ENCODE data around the gene NRXN2. TPM values are rescaled to one million over a fixed set of nuclear protein-coding genes. Genes with fewer than 3 reads are reported as not detected.

The NRXN2 gene
- total RNA-seq, 2 experiments from 2014 or later, result 0.32 to 0.44 TPM

DNA sequence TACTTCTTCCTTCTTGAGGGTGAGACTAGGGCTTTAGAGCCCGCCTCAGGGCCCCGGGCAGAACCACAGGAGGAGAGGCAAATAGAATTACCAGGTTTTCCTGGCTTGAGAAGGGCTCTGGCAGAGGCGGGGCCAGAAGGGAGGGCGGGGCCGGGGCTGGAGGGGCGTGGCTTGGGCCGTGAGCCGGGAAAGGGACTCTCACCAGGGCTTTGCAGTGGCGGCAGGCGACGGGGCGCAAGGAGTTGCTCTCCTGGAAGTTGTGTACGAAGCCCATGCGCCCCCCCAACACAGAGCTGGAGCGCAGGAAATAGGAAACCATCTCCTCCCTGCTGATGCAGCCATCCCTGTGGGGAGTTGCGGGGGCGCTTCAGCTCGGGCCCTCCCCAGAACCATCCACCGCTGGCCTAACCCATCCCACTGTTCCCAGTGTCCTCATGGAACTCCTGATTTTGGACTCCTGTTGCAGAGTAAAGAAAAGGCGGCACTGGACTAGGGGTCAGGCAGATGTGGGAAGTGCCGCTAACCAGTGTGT is 6.9 kb upstream of the NRXN2 start:
- ChIA-PET CTCF (no interaction called here), POLR2A (no interaction called here)

DNA sequence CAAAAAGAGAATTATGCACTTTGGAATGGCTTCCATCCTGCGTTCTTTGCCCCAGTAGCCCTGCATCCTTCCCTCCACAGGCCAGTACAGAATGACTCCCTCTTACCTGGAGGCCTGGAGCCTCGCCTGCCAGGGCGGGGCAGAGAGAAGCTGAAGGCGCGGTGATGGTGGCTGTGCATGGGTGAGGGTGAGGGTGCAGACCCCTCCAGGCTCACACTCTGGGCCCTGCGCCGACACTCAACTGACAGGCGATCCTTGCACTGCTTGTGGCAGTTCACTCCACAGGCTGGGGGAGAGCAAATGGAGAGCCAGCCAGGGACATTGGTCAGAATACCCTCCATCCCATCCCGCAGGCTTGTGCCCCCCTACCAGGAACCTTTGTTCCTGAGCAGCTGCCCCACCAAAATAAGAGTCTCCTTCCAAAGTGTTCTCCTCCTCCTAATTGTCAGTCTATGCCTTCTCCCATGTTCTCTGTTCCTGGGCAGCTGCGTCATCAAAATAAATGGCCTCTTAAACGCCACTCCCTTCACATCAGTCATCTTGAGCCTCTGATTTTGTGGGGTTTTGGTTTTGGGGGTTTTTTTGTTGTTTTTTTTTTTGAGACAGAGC is 5.9 kb upstream of the NRXN2 start:
- POLR2A ChIA-PET, result no interaction called here
- CTCF ChIA-PET, result no interaction called here

DNA sequence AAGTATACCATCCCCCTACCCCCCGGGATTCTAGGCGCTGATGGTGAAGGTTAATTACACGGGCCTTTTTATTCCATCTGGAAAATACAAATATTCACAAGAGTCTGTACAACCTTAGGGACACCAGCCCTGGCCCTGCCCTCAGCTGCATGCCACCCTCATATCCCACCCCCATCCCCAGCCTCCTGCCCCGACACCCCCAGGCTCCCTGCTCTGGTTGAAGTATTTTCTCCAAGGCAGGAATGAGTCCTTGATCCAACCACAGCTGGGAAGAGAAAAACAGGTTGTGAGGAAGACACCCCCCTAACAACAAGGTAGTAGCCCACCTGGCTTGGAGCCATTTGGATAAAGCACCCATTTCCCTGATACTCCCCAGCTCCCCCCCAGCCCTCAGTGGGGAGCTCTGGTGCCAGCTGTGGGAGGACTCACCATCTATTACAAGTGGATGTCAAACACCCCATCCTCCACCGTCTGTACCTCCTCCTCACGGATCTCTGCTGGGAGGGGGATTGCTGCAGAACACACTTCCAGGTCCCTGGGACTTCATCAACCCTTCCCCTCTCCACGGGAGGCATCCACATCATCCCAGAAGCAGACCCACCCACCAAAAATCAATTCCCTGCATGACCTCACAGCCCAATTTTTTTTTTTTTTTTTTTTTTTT is 4.0 kb upstream of the NRXN2 start:
- CTCF ChIA-PET, result no interaction called here

DNA sequence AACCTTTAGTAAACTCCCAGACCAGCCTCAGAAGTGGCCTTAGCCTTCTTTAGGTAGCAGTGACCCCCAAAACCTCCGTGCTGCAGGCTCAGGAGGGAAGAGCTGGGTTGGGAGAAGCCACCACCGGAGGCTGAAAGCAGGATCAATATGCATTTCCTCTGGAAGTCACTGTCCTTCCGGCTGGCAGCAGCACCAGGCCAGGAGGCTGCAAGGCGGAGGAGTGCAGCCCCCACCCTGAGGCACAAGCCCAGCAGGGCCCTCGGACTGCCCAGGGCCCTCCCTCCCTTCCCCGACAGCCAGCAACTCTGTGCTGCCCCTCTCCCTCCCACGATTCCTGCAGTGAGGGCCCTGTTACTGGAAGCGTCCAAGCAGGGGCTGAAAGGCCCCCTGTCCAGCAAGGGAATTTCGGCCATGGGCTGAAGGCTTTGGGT is 3.2 kb upstream of the NRXN2 start:
- ChIA-PET POLR2A (no interaction called here), CTCF (interaction anchor here (0.9 to 1.5 kb wide), 2 partner anchors 16 to 37 kb away, joined by 4 to 7 read pairs; no protein-coding TSS in a partner anchor)

More for the DNA sequence above, 4.0 kb upstream of the NRXN2 start:
- POLR2A ChIA-PET, result no interaction called here

DNA sequence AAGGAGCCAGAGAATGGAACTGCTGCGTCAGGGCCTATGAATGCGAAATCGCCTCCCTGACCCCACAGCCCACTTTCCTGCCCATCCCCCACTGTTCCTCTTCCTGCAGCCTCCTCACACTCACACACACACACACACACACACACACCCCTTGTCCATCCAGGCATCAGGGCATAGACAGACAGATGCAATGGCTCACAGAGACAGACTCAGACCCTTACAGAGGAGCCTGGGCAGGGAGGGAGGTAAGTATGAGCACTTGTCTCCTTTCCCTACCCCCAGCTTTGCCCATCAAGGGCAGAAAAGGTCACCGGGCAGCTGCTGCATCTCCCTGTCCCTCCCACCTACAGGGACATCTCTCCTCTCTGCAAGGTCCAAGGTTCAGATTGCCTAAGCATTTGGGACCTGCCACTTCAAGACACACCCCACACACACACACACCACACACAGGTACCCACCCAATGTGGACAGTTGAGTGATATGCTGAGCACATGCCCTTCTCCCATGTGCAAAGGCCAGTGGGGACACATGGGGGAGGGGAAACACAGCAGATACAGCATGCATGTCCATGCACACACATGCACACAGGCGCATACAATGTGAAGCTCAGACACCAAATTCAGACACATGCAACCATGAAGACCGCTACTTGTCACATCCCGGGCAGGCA is 2.0 kb upstream of the NRXN2 start:
- ChIA-PET CTCF (interaction anchor here (0.6 to 1.5 kb wide), 4 partner anchors 16 to 36 kb away, joined by 3 to 7 read pairs (median 4); partner anchors contain the start of gene RASGRP2), POLR2A (no interaction called here)

DNA sequence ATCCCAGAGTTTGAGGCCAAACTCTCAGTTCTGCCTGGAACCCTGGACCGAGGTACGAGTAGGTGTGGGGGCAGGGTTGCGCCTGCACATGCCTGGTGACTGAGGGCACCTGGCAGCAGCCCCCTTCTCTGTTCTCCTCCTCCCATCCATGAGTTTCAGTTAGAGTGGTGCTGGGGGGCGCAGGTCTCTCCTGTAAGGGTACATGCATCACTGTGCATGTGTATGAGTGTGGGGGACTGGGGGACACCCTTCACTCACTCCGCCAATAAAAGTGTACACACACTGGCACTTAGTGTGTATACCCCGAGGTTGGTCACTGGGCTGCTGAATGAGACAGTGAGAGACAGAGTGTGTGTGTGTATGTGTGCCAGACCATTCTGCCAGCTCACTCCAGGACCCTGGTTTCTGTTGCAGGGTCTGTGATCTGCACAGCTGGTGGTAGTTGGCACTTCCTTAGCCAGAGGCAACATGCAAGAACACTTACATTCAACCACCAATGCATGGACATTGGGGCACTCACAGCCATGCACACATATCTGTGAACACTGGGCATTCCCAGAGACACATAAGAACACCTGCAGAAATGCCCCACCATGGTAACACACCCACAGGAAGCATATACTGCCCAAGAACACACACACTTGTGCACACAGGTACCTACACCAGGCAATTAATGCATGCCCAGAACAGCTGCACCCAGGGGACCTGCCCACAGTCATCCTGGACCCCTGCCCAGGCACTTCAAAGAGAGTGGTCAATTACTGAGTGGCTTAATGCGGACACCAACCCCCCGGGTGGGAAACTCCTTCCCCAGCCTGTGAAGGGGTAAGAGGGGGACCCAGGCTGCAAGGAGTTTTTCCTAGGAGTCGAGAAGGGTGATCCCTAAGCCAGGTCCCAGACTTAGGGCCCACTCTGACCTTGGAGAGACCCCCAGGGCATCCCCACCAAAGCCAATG is 1.2 kb upstream of the NRXN2 start:
- CTCF ChIA-PET, result no interaction called here
- POLR2A ChIA-PET, result no interaction called here

DNA sequence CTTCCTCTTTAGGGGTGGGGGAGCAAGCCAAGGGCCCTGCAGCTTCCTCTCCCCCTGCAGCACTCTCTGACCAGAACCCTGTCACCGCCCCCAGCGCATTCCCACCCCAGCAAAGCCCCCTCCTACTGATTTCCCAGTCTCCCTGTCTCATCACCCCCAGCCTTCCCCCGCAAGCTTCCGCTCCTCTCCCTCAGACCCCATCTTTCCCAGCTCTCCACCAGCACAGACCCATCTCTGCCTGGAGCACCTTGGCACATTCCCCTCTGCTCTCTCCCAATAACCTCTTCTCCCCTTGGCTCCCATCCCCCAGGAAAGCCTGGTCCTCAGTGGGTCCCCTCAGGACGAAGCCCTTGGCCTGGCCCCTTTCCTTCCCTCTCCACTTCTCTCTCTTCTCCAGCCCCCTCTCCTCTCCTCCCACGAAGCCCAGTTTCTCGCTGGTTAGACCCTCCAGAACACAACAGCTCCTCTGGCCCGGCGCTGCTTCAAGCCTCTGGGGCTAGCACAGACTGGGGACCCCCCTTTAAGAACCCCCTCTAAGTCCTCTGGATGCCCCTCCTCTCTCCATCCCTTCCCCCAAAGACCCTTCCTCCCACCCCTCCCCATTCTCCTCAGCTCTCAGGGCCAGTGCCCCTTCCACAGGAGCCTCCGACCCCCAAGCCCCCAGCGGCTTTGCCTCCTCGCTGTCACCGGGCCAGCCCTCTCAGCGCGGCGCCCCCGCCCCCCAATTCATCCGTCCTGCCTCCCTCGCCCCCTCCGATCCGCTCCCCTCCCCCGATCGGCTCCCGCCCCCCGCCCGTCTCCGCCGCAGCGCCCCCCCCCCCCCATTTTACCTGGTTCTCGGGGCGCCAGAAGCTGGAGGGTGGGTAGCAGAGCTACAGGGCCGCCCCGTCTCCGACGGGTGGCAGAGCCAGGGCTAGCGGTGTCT is 594 bp downstream of the NRXN2 start:
- ChIA-PET POLR2A (interaction anchor here (0.6 kb wide), 1 partner anchor 36 kb away, joined by 7 read pairs; no protein-coding TSS in a partner anchor), CTCF (interaction anchor here (0.8 to 1.7 kb wide), 3 partner anchors 17 to 274 kb away, joined by 3 to 11 read pairs (median 3); no protein-coding TSS in a partner anchor)

DNA sequence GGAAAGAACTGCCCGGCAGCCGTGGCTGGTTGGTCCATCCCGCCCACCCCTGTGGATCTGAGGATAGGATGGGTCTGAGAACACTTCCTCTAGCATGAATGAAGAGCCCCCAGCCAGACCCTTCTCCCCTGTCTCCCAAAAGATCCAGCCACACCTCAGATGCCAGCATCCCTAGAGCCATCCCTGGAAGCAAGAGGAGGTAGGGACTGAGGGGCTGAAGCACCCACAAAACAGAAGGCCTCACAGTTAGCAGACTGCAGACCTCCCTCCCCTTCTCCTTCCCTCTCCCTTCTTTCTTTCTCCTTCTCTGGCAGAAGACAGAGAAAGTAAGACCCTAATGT is 1.7 kb downstream of the NRXN2 start:
- ChIA-PET POLR2A (no interaction called here), CTCF (interaction anchor here (1.0 to 1.7 kb wide), 2 partner anchors 33 to 272 kb away, joined by 3 to 11 read pairs; no protein-coding TSS in a partner anchor)

DNA sequence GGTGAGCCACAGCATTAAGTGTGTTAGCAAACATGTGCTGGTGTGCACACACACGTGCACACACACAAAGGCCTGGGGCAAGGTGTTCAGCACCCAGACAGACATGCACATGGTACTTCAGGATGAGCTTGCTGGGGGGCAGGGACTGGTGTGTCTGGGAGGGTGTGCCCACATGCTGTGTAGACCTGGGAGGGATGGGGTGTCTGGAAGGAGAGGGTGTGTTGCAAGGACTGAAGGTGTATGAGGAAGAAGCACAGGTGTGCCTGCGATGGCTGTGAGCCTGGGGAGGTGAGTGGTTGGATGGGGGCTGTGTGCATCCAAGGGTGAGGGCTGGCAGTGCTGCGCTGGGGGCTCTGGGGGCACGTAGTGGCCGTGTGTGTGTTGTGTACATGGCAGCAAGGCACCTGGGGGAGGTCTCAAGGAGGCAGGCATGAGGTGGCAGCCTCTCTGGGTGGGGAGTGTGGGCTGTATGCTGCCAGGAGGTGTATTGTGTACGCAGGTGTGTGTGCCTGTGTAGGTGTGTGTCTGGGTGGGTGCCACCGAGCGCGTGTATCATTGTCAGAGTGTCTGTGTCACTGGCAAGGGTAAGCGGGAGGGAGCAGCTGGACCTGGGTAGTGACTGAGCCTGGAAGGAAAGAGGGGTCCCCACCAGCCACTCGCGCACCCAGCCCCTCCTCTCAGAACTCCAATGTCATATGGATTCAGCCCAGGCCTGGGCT is 2.2 kb downstream of the NRXN2 start:
- CTCF ChIA-PET, result no interaction called here
- POLR2A ChIA-PET, result no interaction called here

DNA sequence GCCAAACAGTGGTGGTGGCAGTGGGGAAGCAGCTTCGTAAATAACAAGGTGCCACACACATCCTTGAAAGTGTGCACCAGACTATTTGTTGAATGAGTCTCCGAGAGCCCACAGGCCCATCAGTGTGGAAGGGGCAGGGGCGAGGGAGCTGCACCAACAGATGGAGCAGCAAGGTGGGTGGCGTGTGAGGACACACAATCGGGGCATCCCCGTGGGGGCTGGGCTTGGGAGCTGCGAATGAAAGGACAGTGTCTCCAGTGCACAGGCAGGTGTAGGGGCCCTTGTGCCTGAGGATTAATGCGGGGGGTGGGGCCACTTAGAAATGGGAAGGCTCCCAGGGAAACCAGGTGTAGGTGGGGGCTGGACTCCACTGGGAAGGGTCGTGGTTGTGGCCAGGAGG is 2.8 kb downstream of the NRXN2 start:
- ChIA-PET CTCF (no interaction called here), POLR2A (no interaction called here)

DNA sequence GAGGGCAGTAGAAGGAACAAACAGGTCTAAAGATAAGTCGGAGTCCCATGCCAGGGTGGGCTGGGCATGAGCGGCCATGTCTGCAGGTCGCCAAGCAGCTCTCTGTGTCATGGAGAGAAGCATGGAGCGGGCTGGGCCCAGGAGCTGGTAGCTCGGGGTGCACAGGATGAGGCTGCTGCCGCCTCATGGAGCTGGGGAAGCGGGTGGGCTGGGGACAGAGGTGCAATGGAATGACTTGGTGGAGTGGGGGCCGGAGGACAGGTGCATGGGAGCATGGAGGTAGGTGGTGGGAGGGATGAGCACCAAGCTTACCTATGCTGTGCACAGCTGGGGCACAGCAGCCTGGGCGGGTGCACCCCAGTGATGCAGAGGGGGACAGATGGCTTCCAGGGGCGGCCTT is 3.6 kb downstream of the NRXN2 start:
- ChIA-PET CTCF (no interaction called here), POLR2A (no interaction called here)

DNA sequence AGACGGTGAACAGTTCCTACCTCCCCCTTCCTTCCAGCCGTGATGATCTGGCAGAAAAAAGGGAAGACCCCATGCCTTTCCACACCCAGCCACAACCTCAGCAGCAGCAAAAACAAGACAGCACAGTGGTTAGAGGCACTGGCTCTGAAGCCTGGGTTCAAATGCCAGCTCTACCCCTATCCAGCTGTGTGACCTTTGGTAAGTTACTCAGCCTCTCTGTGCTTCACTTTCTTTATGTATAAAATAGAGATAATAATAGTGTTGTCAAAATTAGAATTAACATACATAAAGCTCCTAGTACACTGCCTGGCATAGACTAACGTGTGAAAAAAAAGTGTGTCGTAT is 4.2 kb downstream of the NRXN2 start:
- POLR2A ChIA-PET, result no interaction called here
- CTCF ChIA-PET, result no interaction called here

DNA sequence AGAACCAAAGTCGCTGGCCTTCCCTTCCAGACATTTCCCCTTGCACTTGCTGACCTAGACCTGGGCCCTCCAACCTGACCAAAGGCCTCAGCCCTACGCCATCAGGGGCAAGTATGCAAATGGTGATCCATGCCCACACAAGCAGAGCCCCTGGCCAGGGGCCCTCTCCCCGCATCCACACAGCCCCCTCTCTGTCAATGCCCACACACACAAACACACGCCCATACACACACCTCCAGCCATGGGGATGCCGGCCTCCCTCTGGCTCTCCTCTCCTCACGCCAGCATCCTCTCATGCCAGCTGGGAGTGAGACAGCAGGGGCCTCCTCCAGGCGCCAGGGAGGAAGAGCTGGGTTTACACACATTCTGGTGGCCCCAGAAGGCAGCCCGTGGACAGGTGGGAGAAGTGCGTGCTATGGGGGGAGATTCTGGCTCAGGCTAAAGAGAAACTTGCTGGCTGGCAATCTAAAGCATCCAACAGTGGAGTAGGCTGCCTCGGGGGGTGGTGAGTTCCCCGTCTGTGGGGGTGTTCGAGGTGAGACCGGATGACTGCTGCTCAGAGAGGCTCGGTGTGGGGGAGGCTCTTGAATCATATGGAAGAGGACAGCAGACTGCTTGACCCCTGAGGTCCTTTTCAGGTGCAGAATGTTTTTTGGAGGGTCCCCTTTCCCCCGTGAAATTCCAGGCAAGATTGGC is 4.8 kb downstream of the NRXN2 start:
- CTCF ChIA-PET, result interaction anchor here (0.8 to 1.1 kb wide), 2 partner anchors 30 to 67 kb away, joined by 3 read pairs; no protein-coding TSS in a partner anchor
- POLR2A ChIA-PET, result no interaction called here

DNA sequence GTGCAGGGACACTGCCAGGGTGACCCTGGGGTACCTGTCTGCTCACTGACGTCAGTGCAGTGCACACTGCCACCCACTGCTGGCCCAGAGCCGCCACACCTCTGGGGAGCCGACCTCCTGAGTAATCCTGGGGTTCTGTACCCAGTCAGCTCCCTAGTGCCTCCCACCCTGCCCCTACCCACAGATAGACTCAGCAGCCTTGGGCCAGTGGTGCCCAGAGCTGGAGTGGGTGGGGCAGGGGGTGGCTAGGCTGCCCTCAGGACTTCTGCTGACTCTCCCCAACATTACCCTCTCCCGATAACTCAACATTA is 5.8 kb downstream of the NRXN2 start:
- ChIA-PET POLR2A (no interaction called here), CTCF (interaction anchor here (0.9 to 1.1 kb wide), 2 partner anchors 29 to 66 kb away, joined by 3 read pairs; no protein-coding TSS in a partner anchor)

DNA sequence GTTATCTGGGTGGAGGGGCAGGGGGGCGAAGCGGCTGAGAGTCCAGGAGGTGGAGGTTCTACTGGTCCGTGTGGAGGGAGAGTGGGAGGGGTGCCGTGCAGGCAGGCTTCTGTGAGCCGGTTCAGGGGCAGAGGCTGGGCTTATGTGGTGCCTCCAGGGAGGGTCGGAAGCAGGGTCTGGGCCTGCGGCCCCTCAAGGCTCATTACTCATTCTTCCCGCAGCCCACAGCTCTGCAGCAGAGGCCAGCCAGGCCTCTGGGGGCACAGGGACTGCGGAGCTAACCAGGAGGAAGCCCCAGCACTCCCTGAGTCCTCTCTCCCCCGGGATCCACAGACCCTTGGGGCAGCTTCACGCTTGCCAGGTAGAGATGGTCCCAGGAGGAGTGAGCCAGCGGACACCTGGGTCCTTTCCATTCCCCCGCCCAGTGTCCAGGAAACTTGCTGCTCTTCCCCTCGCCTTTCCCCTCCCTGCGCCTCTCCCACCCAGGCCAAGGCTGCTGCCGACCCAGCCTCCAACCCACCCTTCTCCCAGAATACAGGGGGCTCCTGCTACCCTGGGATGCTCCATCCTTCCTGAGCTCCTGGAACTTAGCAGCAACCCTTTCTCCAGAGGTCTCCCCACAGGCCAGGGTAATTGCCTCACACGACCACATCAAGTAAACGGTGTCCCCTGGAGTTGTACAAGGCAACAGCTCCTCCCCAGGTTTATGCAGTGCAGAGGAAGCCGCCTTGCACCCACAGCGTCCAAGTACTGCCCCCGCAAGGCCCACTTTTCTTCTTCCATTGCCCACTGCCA is 6.3 kb downstream of the NRXN2 start:
- ChIA-PET POLR2A (no interaction called here), CTCF (interaction anchor here (0.9 to 1.1 kb wide), 2 partner anchors 28 to 66 kb away, joined by 3 read pairs; no protein-coding TSS in a partner anchor)

DNA sequence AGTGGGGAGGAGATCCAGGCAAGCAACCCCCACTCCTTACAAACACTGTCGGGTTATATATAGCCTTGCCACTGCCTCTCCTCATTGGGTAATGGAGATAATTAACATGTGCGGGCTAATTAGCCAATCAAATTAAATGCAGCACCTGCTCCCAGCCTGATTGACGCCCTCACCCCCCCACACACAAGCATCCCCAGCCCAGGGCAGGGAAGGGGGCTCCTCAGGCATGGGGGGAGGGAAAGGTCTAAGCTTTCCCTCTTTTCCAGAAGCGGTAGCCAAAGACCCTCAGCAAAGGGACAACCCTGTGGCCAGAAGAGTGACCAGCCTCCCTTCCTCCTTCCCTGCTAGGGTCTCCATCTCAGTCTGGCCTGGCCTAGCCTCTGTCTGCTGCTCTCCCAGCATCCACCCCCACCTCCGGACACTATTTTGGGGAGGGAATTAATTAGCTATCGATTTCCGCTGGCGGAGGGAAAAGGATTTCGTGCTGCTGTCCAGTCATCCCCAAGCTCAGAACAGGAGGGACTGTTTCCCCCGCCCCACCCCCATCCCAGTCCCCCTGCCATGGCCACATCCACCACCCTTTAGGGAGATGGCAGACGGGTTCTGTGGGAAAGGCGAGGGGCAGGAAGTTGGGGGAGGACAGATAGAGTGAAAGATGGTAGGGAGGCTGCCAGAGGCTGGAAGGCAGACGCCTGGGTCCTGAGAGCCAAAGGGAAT is 7.1 kb downstream of the NRXN2 start:
- CTCF ChIA-PET, result interaction anchor here (1.0 kb wide), 1 partner anchor 23 kb away, joined by 4 read pairs; no protein-coding TSS in a partner anchor
- POLR2A ChIA-PET, result no interaction called here
